T-helper 2 cell treated with Interferon-gamma antibody and Interleukin-4, amounts not matched to agents 5 μg/mL and 100 μg/mL, for 36 hours (primary cell): ENCODE data around the gene TRIM59.

Experiments used
- DNase-seq: peaks from one replicate; pipeline ENCODE4 v3.0.0; 2021; ENCODE audit warnings: low spot score
- H3K27ac Mint-ChIP-seq: one replicate; pipeline ENCODE4 v1.8.0; 2021; ENCODE audit warnings: mild to moderate bottlenecking, mixed read lengths
- H3K27me3 Mint-ChIP-seq: one replicate; pipeline ENCODE4 v1.8.0; 2021; ENCODE audit warnings: low read depth, mixed read lengths
- H3K36me3 Mint-ChIP-seq: one replicate; pipeline ENCODE4 v1.8.0; 2021; ENCODE audit warnings: low read depth, mixed read lengths
- H3K4me1 Mint-ChIP-seq: one replicate; pipeline ENCODE4 v1.8.0; 2021; ENCODE audit warnings: low read depth, mixed read lengths
- H3K4me3 Mint-ChIP-seq: one replicate; pipeline ENCODE4 v1.8.0; 2022; ENCODE audit warnings: mild to moderate bottlenecking, moderate library complexity, mixed read lengths
- H3K9me3 Mint-ChIP-seq: one replicate; pipeline ENCODE4 v1.8.0; 2021; ENCODE audit warnings: mixed read lengths

The TRIM59 gene

GRCh38 chr3:160409812-160410610 lies 39.6 kb downstream of the TRIM59 start:
- H3K4me3 Mint-ChIP-seq, result no peak overlapping the region
- H3K9me3 Mint-ChIP-seq, result no peaks in the 10 kb centered on the region
- peak overlapping the region; percentile 65 for H3K27ac Mint-ChIP-seq
- peaks cover 36% of the 10 kb centered on the region for H3K4me1 Mint-ChIP-seq
- DNase-seq, result no peak
- H3K27me3 Mint-ChIP-seq, result no peaks in the 10 kb centered on the region
- peaks cover 56% of the 10 kb centered on the region for H3K36me3 Mint-ChIP-seq

DNA sequence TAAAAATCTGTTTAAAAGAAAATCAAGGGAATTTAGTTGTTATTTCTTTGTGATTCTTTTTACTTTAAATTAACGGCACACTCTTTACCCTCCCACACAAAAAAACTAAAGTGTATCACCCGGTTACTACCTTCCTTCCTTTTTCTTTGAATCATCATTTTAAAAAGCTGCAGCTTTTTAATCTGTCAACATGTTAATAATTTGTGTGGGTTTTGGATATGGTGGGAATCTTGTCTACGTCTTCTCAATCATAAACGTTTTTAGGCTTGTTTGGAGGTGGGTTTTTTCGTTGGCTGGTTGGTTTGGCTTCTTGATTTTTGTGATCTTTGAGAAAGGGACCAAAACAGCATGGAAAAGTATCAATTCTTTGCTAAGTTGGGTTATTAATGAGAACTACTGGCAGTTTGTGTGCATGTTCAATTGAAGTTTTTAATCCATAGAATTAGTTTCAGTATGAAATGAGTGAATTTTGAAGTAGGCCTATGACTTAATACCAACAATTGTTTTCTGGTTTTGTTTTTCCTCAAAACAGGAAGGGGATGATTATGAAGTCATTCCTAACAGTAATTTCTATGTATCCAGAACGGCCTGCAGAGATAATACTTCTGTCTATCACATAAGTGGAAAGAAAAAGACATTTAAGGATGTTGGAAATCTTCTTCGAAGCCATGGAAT lies 45.7 kb downstream of the TRIM59 start:
- Mint-ChIP-seq H3K4me3 (peak overlapping the region; percentile 99), H3K36me3 (peaks cover 60% of the 10 kb centered on the region), H3K4me1 (peaks cover 36% of the 10 kb centered on the region), H3K9me3 (no peaks in the 10 kb centered on the region), H3K27ac (peak overlapping the region; percentile 84), H3K27me3 (peaks cover 4% of the 10 kb centered on the region)
- no peak for DNase-seq

DNA sequence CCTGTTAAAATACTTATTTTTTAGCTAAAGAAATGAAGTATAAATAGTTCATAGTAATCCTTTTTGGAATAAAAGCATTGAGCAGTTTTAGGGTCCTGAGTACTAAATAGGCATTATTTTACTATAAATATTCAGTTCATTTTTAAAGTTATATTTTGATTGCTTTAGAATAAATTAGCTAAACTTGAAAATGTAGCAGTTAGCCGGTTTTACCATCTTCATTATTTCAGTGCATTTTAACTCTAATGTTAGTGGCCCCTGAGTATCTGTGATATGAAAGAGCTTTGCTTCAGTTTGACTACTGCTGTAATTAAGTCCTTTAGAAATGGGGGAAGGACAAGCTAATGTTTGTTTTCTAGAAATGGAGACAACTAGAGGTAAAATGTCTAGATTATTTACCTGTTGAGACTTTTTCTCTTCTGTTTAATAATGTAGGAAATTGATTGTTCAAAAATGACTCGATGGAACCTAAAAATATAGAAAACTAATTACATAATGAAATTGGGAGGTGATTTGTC lies 46.5 kb downstream of the TRIM59 start:
- Mint-ChIP-seq H3K4me3 (peak overlapping the region; percentile 99), H3K4me1 (peaks cover 34% of the 10 kb centered on the region), H3K27me3 (peaks cover 4% of the 10 kb centered on the region), H3K9me3 (no peaks in the 10 kb centered on the region), H3K27ac (peak overlapping the region; percentile 88), H3K36me3 (peaks cover 53% of the 10 kb centered on the region)
- DNase-seq, result no peak

- Mint-ChIP-seq H3K36me3 (peaks cover 48% of the 10 kb centered on the region), H3K27ac (peak overlapping the region; percentile 88), H3K4me1 (peaks cover 31% of the 10 kb centered on the region), H3K4me3 (peak overlapping the region; percentile 99), H3K27me3 (peaks cover 4% of the 10 kb centered on the region), H3K9me3 (no peaks in the 10 kb centered on the region)
- no peak for DNase-seq
Measured at GRCh38 chr3:160402221-160403027, 47.2 kb downstream of the TRIM59 start.

DNA sequence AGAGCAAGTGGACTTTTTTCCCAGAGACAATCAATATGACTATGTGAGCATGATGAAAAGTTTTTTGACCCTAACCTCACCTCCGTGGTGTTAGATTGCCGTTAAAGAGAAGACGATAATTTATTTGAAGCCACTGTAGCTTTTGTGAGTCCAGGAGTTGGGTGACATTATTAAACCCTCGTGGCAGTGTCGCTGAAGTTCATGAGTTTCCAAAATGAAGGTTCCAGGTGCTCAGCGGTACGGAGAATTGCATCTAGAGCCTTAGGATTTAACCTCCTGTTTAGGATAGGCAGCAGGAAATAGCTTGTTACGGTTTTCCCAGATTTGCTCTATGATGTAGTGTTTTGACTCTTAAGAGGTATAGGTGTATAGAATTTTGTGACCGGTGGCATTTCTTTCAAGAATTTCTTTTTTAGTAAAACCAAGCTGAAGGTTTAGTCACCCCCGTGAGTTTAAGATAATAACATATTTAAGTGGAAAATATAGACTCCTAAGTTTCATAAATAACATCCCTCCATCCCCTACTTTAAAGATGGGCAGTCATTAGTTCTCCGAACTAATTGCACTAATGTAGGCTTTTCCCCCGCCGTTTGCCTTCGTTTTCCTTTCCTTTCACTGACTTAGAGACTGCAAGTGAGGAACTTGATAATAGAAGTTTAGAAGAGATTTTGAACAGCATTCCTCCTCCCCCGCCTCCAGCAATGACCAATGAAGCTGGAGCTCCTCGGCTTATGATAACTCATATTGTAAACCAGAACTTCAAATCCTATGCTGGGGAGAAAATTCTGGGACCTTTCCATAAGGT lies 48.1 kb downstream of the TRIM59 start:
- H3K9me3 Mint-ChIP-seq, result no peaks in the 10 kb centered on the region
- H3K27ac Mint-ChIP-seq, result peak overlapping the region; percentile 99
- peaks cover 36% of the 10 kb centered on the region for H3K4me1 Mint-ChIP-seq
- DNase-seq, result no peak
- peaks cover 48% of the 10 kb centered on the region for H3K36me3 Mint-ChIP-seq
- peaks cover 4% of the 10 kb centered on the region for H3K27me3 Mint-ChIP-seq
- peak overlapping the region; percentile 99 for H3K4me3 Mint-ChIP-seq

DNA sequence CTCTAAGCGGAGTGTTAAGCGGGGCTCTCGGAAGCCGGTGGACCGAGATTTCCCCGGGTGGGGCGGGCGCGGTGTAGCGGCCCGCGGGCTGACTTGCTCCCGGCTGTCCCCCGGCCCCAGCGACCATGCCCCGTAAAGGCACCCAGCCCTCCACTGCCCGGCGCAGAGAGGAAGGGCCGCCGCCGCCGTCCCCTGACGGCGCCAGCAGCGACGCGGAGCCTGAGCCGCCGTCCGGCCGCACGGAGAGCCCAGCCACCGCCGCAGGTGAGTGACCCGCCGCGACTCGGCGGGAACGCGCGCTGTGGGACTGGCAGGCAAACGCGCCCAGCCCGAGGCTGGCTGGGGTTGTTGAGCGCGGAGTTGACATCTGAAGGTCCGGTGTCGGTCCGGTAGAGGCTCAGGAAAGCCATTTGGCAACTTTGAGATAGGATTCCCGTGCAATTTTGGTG lies 48.9 kb downstream of the TRIM59 start:
- peak overlapping the region; percentile 99 for H3K4me3 Mint-ChIP-seq
- DNase-seq, result peak; percentile 15
- H3K27me3 Mint-ChIP-seq, result peaks cover 4% of the 10 kb centered on the region
- peaks cover 40% of the 10 kb centered on the region for H3K4me1 Mint-ChIP-seq
- peak overlapping the region; percentile 99 for H3K27ac Mint-ChIP-seq
- H3K9me3 Mint-ChIP-seq, result no peaks in the 10 kb centered on the region
- peaks cover 43% of the 10 kb centered on the region for H3K36me3 Mint-ChIP-seq

DNA sequence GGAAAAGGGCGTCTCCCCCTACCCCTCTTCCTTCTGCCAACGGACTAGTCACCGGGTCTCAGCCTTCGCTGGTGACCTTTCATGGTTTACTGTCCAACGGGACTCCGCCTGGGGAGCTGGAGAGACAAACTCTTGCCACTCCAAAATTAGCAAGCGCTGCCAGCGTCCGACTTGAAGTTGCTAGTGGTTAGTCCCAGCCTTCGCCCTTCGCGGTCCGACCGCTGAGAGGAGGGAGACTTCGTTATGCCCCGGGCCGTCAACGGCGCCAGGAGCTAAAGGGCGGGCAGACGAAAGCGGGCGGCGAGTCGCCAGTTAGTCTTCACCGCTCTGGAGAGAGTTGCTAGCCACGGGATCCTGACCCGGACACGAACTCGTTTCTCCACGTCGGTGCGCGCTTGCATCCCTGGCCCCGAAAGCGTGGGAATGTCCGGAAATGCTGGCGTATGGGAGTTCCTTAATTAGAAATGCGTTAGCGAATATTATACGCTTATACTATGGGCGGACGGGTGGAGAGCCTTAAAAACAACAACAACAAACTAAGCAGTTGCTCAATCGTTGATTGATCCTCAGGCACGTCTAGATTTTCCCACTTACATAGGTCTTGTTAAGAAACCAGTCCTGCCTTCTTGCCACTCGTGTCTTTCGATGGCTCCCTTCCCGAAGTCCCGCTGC lies 49.4 kb downstream of the TRIM59 start:
- Mint-ChIP-seq H3K4me3 (peak overlapping the region; percentile 99), H3K9me3 (no peaks in the 10 kb centered on the region), H3K36me3 (peaks cover 43% of the 10 kb centered on the region), H3K27me3 (peaks cover 4% of the 10 kb centered on the region), H3K27ac (peak overlapping the region; percentile 99), H3K4me1 (peaks cover 44% of the 10 kb centered on the region)
- DNase-seq, result peak; percentile 34

- Mint-ChIP-seq H3K9me3 (no peaks in the 10 kb centered on the region), H3K27ac (peak within 1 kb of the TSS; percentile 99), H3K4me1 (peaks cover 40% of the 10 kb centered on the region), H3K36me3 (peaks cover 39% of the 10 kb centered on the region), H3K27me3 (peaks cover 4% of the 10 kb centered on the region), H3K4me3 (peak within 1 kb of the TSS; percentile 99)
- peak; percentile 94 for DNase-seq
Measured at GRCh38 chr3:160399125-160400029, 50.2 kb downstream of the TRIM59 start, which contains the start of the genes IFT80 and SMC4. Gene IFT80, minus strand, starts transcription at chr3:160399225. Its CDS starts 14,625 bp downstream, at chr3:160384600. Gene SMC4, plus strand, starts transcription at chr3:160399650. Its CDS starts 1,177 bp downstream, at chr3:160400827.

DNA sequence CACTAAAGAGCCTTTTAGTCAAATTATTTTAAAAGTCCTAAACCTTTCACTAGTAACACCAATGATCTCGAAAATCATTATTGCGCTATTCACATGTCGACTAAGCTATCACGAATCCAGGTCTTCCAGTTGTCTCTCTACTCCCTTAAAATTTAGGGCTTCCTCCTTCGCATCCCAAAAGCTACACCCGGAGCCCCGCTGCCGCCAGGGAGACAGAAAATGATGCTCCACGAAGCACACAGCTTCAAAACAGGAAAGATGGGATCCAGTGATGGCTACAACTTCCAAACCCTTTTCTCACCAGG lies 50.8 kb downstream of the TRIM59 start:
- Mint-ChIP-seq H3K27me3 (peaks cover 4% of the 10 kb centered on the region), H3K36me3 (peaks cover 33% of the 10 kb centered on the region), H3K9me3 (no peaks in the 10 kb centered on the region), H3K4me3 (peak overlapping the region; percentile 99), H3K27ac (peak overlapping the region; percentile 99), H3K4me1 (peaks cover 34% of the 10 kb centered on the region)
- DNase-seq, result no peak

- no peak for DNase-seq
- H3K27me3 Mint-ChIP-seq, result peaks cover 4% of the 10 kb centered on the region
- no peaks in the 10 kb centered on the region for H3K9me3 Mint-ChIP-seq
- no peak overlapping the region for H3K27ac Mint-ChIP-seq
- H3K36me3 Mint-ChIP-seq, result peaks cover 6% of the 10 kb centered on the region
- H3K4me1 Mint-ChIP-seq, result peaks cover 34% of the 10 kb centered on the region
- no peak overlapping the region for H3K4me3 Mint-ChIP-seq
Measured at GRCh38 chr3:160395297-160395696, 54.3 kb downstream of the TRIM59 start.

DNA sequence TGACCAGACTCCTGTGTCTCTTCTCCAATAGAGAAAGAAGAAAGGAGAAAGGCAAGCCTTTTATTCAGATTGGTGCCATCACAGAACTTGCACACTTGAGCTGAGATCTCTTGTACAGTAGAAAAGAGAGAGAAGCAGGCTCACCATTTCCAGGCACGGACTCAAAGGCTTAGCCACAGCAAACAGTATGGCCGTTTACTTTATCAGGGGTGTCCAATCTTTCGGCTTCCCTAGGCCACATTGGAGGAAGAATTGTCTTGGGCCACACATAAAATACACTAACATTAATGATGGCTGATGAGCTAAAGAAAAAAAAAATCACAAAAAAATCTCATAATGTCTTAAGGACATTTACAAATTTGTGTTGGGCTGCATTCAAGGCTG lies 55.6 kb downstream of the TRIM59 start:
- peaks cover 30% of the 10 kb centered on the region for H3K4me1 Mint-ChIP-seq
- H3K27me3 Mint-ChIP-seq, result no peaks in the 10 kb centered on the region
- no peak overlapping the region for H3K27ac Mint-ChIP-seq
- H3K36me3 Mint-ChIP-seq, result peaks cover 1% of the 10 kb centered on the region
- no peaks in the 10 kb centered on the region for H3K9me3 Mint-ChIP-seq
- H3K4me3 Mint-ChIP-seq, result no peak overlapping the region
- no peak for DNase-seq
